ENCODE data around the gene CASP7.
"Not testable (repeated sequence)": the region's sequence is repeated elsewhere in the genome, so short reads cannot be mapped to it uniquely, and the experiment has no call there.

CASP7 gene

GRCh38 chr10:113679463-113680189 is at the start of gene CASP7:
TSS of gene CASP7 (plus strand) at chr10:113679912. CDS start at chr10:113697494, 17,582 bp downstream.
- DNase-seq: peak; percentile 73 to 78

GRCh38 chr10:113630929-113631533 is 48.7 kb upstream of the CASP7 start:
- no peak for DNase-seq

- no peak for DNase-seq
These were observed 47.9 kb upstream of the CASP7 start for GRCh38 chr10:113631684-113632367.

- DNase-seq: no peak
These were observed 39.7 kb upstream of the CASP7 start for GRCh38 chr10:113639966-113640365.

- no peak for DNase-seq
These were observed 38.0 kb upstream of the CASP7 start for GRCh38 chr10:113641702-113642101.

GRCh38 chr10:113643183-113643582 is 36.5 kb upstream of the CASP7 start:
- no peak for DNase-seq

GRCh38 chr10:113644185-113645120 is 35.3 kb upstream of the CASP7 start:
- no peak for DNase-seq

- DNase-seq: no peak
These were observed 33.1 kb upstream of the CASP7 start for GRCh38 chr10:113646336-113647201.

- no peak for DNase-seq
These were observed 31.9 kb upstream of the CASP7 start for GRCh38 chr10:113647812-113648211.

- no peak for DNase-seq
These were observed 31.2 kb upstream of the CASP7 start for GRCh38 chr10:113648478-113648877.

- no peak for DNase-seq
These were observed 29.5 kb upstream of the CASP7 start for GRCh38 chr10:113650172-113650571.

GRCh38 chr10:113651021-113651420 is 28.7 kb upstream of the CASP7 start:
- no peak for DNase-seq

GRCh38 chr10:113651898-113652297 is 27.8 kb upstream of the CASP7 start:
- no peak for DNase-seq

- not testable (repeated sequence) for DNase-seq
These were observed 27.3 kb upstream of the CASP7 start for GRCh38 chr10:113652456-113652855.

- no peak for DNase-seq
These were observed 22.8 kb upstream of the CASP7 start for GRCh38 chr10:113656896-113657295.

- DNase-seq: no peak
These were observed 22.2 kb upstream of the CASP7 start for GRCh38 chr10:113657544-113657943.

GRCh38 chr10:113661332-113661731 is 18.4 kb upstream of the CASP7 start:
- DNase-seq: no peak

GRCh38 chr10:113663142-113663541 is 16.6 kb upstream of the CASP7 start:
- DNase-seq: no peak

- DNase-seq: no peak
These were observed 15.8 kb upstream of the CASP7 start, which contains the start of gene NRAP for GRCh38 chr10:113663908-113664307. TSS of gene NRAP (minus strand) at chr10:113664041. CDS start at chr10:113663882, 159 bp downstream.

GRCh38 chr10:113665352-113665751 is 14.4 kb upstream of the CASP7 start:
- DNase-seq: no peak

- no peak for DNase-seq
These were observed 13.8 kb upstream of the CASP7 start for GRCh38 chr10:113665806-113666354.
